GM13976 (cell line): ENCODE data around the gene RIC3.

Experiments used
- DNase-seq: peaks from one replicate; pipeline ENCODE4 v3.0.0; 2012; ENCODE audit warnings: low spot score
- CTCF ChIP-seq: IDR thresholded peaks from 2 replicates; pipeline ENCODE4 v1.5.1; 2012; ENCODE audit warnings: borderline replicate concordance, mild to moderate bottlenecking; ENCODE audit not compliant: insufficient read depth; ENCODE audit errors: extremely low read depth, missing control alignments, control extremely low read depth
- in situ Hi-C: fragments of 300-500 bp; cut with MboI; formaldehyde crosslinking; loops from one replicate; pipeline ENCODE4 v1.12.0; 2022; ENCODE audit warnings: low sequenced_read_pairs, mixed read lengths, inconsistent platforms; ENCODE audit not compliant: unreplicated experiment

RIC3 gene

GRCh38 chr11:8068605-8069221, 100.1 kb downstream of the RIC3 start:
- TF ChIP-seq CTCF: no peak
- in situ Hi-C loops: no loop called here
- no peak for DNase-seq

- no peak for TF ChIP-seq CTCF
- in situ Hi-C loops: no loop called here
- DNase-seq: no peak
Measured at GRCh38 chr11:8067929-8068575, 100.8 kb downstream of the RIC3 start.

GRCh38 chr11:8067567-8067928, 101.3 kb downstream of the RIC3 start:
- DNase-seq: no peak
- TF ChIP-seq CTCF: no peak
- in situ Hi-C loops: no loop called here

- no peak for DNase-seq
- no peak for TF ChIP-seq CTCF
- in situ Hi-C loops: no loop called here
Measured at GRCh38 chr11:8066911-8067455, 101.8 kb downstream of the RIC3 start.

GRCh38 chr11:8066036-8066910, 102.6 kb downstream of the RIC3 start:
- no peak for DNase-seq
- in situ Hi-C loops: no loop called here
- no peak for TF ChIP-seq CTCF

- no peak for TF ChIP-seq CTCF
- DNase-seq: no peak
- in situ Hi-C loops: no loop called here
Measured at GRCh38 chr11:8065031-8065430, 103.8 kb downstream of the RIC3 start.
